Tongue (tissue), 2 donors: ENCODE measurements around the gene BEX3. TPM values are rescaled to one million over a fixed set of nuclear protein-coding genes. Genes with fewer than 3 reads are reported as not detected.
A peak's percentile ranks its signal among the peaks of the same experiment; 100 is the strongest.
"Not testable (repeated sequence)": the region's sequence is repeated elsewhere in the genome, so short reads cannot be mapped to it uniquely, and the experiment has no call there.

Source experiments
- DNase-seq: peaks from one replicate; pipeline ENCODE4 v3.0.0-alpha.2; 2015
- total RNA-seq: library from RNA; depleted of rRNA; stranded (reverse); fragments of >200 nt; gene quantifications from one replicate; pipeline ENCODE4 v1.2.3, GENCODE V29; 2014

BEX3 gene
- 146 TPM for total RNA-seq

DNA sequence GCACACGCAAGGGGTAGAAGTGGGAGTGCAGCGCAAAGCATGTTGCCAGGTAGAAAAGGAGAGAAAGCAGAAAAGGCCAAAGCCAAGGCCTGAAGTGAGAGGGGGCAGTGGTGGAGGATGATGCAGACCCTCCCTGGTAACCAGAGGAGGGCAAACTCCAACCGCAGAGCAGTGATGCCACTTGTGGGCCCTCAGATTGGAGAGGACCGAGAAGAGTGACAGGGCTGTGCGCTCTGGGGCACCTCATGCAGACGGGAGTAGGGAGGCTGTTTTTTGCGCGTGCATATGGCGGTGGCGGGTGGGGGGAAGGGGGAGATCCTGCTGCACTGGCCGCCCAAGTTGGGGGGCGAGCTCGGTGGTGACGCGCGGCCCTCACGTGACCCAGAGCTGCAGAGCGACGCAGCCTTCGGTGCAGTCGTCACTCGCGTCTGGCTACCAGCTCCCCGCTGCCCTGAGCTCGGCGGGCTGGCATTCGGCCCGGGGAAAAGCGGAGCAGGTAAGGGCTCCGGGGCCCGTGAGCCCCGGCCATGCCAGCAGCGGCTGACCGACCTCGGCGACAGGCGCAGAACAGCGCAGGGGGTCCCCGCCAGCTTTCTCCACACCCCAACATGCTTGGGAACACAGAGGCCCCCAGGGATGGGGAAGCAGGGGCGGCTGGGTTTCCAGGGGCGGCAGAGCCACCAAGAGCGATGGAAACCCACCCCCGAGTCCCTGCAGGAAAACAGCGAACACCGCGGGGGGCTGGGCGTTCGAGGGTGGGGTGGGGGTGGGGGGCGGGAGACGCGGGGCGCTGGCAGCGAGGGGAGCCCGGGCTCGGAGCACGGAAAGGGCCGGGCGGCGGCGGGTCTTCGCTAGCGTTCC lies at the start of gene BEX3:
Gene BEX3, plus strand, starts transcription at position 421 of the 861 bp plus-strand sequence. CDS start 984 bp downstream, outside the sequence.
- DNase-seq: peak; percentile 86

GRCh38 chrX:103329991-103330390 lies 46.3 kb upstream of the BEX3 start, which contains the start of gene TCEAL7:
TCEAL7 (plus strand) TSS chrX:103330239; CDS start chrX:103331404, 1,165 bp downstream.
- DNase-seq: peak; percentile 93

- DNase-seq: peak; percentile 66
These were observed 45.6 kb upstream of the BEX3 start for GRCh38 chrX:103330681-103331288.

DNA sequence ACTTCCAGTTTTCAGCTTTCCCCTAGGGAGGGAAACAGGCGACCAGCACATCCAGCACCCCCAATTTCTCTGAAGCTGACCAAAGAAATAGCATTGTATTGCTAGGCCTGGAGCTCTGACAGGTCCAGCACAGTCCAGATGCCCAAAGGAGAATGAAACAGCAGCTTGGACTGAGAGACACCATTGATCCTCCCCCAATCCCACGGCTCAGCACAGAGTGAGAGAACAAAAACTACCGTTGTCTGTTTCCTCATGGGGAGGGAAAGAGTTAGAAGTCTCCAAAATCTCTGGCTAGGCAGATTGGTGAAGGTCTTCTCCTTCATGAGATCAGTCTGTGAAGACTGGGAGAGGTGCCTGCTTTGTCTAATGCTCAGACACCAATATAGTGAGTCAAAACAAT lies 37.7 kb upstream of the BEX3 start:
- no peak for DNase-seq

- peak; percentile 57 for DNase-seq
These were observed 33.2 kb upstream of the BEX3 start for GRCh38 chrX:103343105-103343504.

- no peak for DNase-seq
These were observed 31.7 kb upstream of the BEX3 start for GRCh38 chrX:103344606-103345005.

- no peak for DNase-seq
These were observed 28.5 kb upstream of the BEX3 start for GRCh38 chrX:103347682-103348397.

GRCh38 chrX:103356130-103356798 lies 20.1 kb upstream of the BEX3 start, which contains the start of gene TCEAL9:
TCEAL9 (plus strand) TSS chrX:103356506; CDS start chrX:103357685, 1,179 bp downstream.
- DNase-seq: peak; percentile 95

GRCh38 chrX:103356858-103357257 lies 19.5 kb upstream of the BEX3 start:
- peak; percentile 62 for DNase-seq

DNA sequence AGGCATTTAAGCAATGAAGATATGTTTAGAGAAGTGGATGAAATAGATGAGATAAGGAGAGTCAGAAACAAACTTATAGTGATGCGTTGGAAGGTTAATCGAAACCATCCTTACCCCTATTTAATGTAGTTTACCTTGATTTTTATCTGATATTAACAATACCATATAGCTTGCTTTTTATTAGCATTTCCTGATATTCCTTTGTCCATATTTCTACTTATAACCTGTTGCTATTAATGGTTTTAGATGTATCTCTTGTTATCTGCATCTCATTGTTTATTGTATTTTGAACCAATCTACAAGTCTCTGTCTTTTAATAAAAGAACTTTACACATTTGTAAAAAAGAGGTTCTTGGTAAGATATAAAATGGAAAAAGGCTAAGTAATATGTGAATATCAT lies 18.5 kb upstream of the BEX3 start:
- no peak for DNase-seq

GRCh38 chrX:103359605-103360004 lies 16.7 kb upstream of the BEX3 start:
- not testable (repeated sequence) for DNase-seq

- no peak for DNase-seq
These were observed 16.2 kb upstream of the BEX3 start for GRCh38 chrX:103360092-103360491.

- DNase-seq: no peak
These were observed 15.4 kb upstream of the BEX3 start for GRCh38 chrX:103360916-103361315.

- peak; percentile 41 for DNase-seq
These were observed 14.5 kb upstream of the BEX3 start for GRCh38 chrX:103361798-103362197.

- DNase-seq: no peak
These were observed 13.9 kb upstream of the BEX3 start for GRCh38 chrX:103362474-103362873.

DNA sequence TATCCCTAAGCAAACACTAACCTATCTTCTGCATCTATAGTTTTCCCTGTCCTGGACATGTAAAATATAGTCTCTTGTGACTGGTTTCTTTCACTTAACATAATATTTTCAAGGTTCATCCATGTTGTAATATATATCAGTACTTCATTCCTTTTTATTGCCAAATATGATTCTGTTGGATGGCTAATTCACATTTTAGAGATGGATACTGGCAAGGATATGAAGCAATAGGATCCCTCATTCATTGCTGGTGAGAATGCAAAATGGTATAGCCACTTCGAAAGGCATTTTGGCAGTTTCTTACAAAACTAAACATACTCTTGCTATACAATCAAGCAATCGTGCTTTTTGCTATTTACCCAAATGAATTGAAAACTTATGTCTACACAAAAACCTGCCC lies 13.3 kb upstream of the BEX3 start:
- DNase-seq: no peak

- peak; percentile 1 for DNase-seq
These were observed 8.8 kb upstream of the BEX3 start for GRCh38 chrX:103367502-103367901.

DNA sequence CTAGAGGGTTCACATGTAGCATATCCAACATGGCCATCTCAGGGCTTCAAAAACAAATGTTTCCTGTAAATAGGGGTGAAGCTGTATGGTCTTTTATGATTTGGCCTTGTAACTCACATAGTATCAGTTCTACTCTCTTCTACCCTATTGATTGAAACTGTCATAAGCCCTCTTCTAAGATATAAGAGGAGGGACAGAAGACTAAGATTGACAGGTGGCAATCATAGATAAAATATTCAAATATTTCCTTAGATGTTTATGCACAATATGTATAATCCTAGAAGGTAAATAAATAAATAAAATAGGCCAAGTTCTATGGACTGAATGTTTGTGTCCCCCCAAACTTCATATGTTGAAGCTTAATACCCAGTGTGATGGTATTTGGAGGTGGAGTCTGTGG lies 6.9 kb upstream of the BEX3 start:
- no peak for DNase-seq

- no peak for DNase-seq
These were observed 3.5 kb upstream of the BEX3 start for GRCh38 chrX:103372886-103373285.

GRCh38 chrX:103373581-103373980 lies 2.8 kb upstream of the BEX3 start:
- DNase-seq: no peak

DNA sequence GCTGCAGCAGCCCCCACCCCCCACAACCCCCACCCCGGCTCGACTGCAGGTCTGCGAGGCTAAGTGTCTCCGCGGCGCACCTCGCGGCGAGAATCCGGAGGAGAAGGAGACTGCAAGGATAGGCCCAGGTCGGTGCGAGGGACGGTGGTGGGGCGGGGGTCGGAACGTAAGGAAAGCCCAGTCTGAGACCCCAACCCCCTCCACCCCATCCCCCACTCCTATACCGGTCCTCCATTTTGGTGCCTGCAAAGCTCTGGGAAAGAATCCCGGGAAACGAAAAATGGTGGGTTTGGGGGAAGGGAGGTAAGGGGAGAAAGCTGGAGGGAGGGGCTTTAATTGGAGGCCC lies 614 bp downstream of the BEX3 start:
- peak; percentile 75 for DNase-seq

DNA sequence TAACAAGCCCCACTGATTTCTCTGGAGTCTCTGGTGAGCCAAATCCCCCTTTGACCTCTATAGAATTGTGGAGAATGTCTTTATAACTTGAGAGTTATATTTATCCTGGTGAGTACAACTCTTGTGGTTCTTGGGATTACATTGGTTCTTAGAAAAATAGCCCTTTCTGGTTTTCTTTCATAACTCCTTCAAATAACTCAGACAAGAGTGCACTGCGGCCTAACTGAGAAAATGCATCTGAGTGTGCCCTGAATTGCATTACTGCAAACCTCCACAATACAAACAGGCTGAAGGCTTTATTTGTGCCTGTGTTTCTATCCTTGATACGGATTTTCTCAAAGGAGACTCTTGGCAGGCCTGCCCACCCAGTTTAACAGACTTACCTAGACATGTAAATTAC lies 2.7 kb downstream of the BEX3 start:
- DNase-seq: no peak
